MG63 (cell line): ENCODE results near the gene VWA8. TPM values are rescaled to one million over a fixed set of nuclear protein-coding genes. Genes with fewer than 3 reads are reported as not detected.
"Not testable (repeated sequence)": the region's sequence is repeated elsewhere in the genome, so short reads cannot be mapped to it uniquely, and the experiment has no call there.

Experiments used
- DNase-seq: peaks from one replicate; pipeline ENCODE4 v3.0.0-alpha.2; 2020
- H3K27me3 ChIP-seq: fragments of 250-450 bp; sonication (Bioruptor Pico); 2 replicates; pipeline ENCODE4 v1.5.1; 2020; ENCODE audit warnings: mild to moderate bottlenecking, moderate library complexity
- H3K36me3 ChIP-seq: fragments of 250-450 bp; sonication (Bioruptor Pico); 2 replicates; pipeline ENCODE4 v1.5.1; 2020; ENCODE audit warnings: mild to moderate bottlenecking, moderate library complexity
- H3K4me3 ChIP-seq: fragments of 250-450 bp; sonication (Bioruptor Pico); 2 replicates; pipeline ENCODE4 v1.5.1; 2020; ENCODE audit warnings: mild to moderate bottlenecking, moderate library complexity
- H3K9me3 ChIP-seq: fragments of 250-450 bp; sonication (Bioruptor Pico); 2 replicates; pipeline ENCODE4 v1.5.1; 2020; ENCODE audit warnings: mild to moderate bottlenecking, moderate library complexity
- total RNA-seq: library from RNA; depleted of rRNA; stranded (reverse); fragments of >200 nt; shearing (Covaris generic); gene quantifications from 2 replicates; pipeline ENCODE4 v1.2.3, GENCODE V29; 2014; ENCODE audit warnings: low replicate concordance

The VWA8 gene
- total RNA-seq, 1 experiment from 2014 or later, result 10.5 TPM

DNA sequence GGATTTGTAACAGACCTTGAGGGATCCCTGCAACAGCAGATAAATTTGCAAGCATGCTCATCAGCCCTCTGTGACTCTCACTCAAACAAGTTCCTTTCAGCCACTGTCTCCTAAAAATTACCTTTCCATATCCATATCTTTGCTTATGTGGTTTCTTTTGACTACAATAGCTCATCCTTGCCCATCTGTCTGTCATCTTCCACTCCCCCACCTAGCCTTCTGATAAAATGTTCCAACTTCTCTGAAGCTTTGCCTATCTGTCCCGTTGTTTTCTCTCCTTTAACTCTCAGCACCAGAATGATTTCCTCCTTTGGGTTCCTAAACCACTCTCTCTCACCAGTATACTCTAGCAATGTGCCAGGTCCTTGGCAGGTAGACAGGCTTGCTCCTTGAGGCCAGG, 194.5 kb downstream of the VWA8 start:
- H3K27me3 ChIP-seq, result no peaks in the 10 kb centered on the region
- DNase-seq, result no peak
- H3K9me3 ChIP-seq, result no peaks in the 10 kb centered on the region
- no peaks in the 10 kb centered on the region for H3K36me3 ChIP-seq
- no peak overlapping the region for H3K4me3 ChIP-seq

- H3K27me3 ChIP-seq, result no peaks in the 10 kb centered on the region
- no peak for DNase-seq
- no peak overlapping the region for H3K4me3 ChIP-seq
- H3K9me3 ChIP-seq, result no peaks in the 10 kb centered on the region
- no peaks in the 10 kb centered on the region for H3K36me3 ChIP-seq
These were observed 195.1 kb downstream of the VWA8 start for GRCh38 chr13:41765813-41766212.

- H3K9me3 ChIP-seq, result no peaks in the 10 kb centered on the region
- DNase-seq, result no peak
- H3K4me3 ChIP-seq, result no peak overlapping the region
- no peaks in the 10 kb centered on the region for H3K36me3 ChIP-seq
- no peaks in the 10 kb centered on the region for H3K27me3 ChIP-seq
These were observed 195.9 kb downstream of the VWA8 start for GRCh38 chr13:41765020-41765419.

- H3K36me3 ChIP-seq, result no peaks in the 10 kb centered on the region
- no peak for DNase-seq
- H3K4me3 ChIP-seq, result no peak overlapping the region
- no peaks in the 10 kb centered on the region for H3K9me3 ChIP-seq
- H3K27me3 ChIP-seq, result no peaks in the 10 kb centered on the region
These were observed 196.4 kb downstream of the VWA8 start for GRCh38 chr13:41764558-41764957.

GRCh38 chr13:41763782-41764181, 197.1 kb downstream of the VWA8 start:
- H3K4me3 ChIP-seq, result no peak overlapping the region
- no peaks in the 10 kb centered on the region for H3K36me3 ChIP-seq
- H3K27me3 ChIP-seq, result no peaks in the 10 kb centered on the region
- DNase-seq, result no peak
- no peaks in the 10 kb centered on the region for H3K9me3 ChIP-seq

DNA sequence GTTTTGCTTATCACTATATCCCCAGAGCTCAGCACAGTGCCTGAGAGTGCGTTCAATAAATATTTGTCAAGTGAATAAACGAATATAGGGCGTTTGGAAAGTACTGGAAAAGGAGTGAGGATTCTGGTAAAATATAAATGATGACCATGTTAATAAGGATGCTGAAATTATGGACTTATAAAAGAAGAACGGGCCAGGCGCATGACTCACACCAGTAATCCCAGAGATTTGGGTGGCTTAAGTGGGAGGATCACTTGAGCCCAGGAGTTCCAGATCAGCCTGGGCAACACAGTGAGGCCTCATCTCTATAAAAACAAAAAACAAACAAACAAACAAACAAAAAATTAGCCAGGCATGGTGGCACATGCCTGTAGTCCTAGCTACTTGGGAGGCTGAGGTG, 198.1 kb downstream of the VWA8 start:
- Histone ChIP-seq H3K9me3 (no peaks in the 10 kb centered on the region), H3K36me3 (no peaks in the 10 kb centered on the region; the same call in 1 of the 2 replicates), H3K4me3 (no peak overlapping the region), H3K27me3 (no peaks in the 10 kb centered on the region)
- no peak for DNase-seq

GRCh38 chr13:41756198-41756880, 204.6 kb downstream of the VWA8 start:
- Histone ChIP-seq H3K9me3 (no peaks in the 10 kb centered on the region), H3K4me3 (no peak overlapping the region), H3K36me3 (no peaks in the 10 kb centered on the region; the same call in 1 of the 2 replicates), H3K27me3 (no peaks in the 10 kb centered on the region)
- DNase-seq, result no peak

DNA sequence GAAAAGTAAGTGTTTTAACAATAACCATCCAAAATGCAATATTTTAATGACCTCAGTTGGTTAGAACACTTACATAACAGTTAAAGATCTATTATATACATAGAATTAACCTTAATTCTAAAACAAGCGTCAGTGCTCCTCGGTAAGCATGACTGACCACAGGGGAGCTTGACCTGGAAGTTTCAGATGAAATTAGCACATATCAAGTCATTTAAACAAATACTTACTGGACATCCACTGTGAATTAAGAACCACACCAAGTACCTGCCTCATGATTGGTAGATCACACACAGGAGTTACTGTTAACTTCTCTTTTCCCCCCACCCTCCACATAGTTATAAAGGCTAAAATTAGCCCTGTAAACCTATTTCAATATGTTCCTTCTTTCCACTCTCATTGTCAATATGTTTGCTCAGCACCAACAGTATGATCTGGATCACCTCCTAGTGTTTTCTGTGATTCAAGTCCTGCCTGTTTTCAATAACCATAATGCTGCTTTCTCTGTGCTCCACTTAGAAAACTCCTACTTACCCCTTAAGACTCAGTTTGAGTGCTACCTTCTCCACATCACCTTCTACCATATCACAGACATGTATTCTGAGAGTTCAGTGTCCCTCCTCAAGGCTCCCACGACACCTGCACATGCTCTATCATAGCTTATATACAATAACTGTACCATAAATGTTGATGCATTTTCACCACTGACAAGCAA, 209.0 kb downstream of the VWA8 start:
- no peak for DNase-seq
- Histone ChIP-seq H3K9me3 (no peaks in the 10 kb centered on the region), H3K27me3 (no peaks in the 10 kb centered on the region), H3K4me3 (no peak overlapping the region), H3K36me3 (peaks cover 8% of the 10 kb centered on the region)

DNA sequence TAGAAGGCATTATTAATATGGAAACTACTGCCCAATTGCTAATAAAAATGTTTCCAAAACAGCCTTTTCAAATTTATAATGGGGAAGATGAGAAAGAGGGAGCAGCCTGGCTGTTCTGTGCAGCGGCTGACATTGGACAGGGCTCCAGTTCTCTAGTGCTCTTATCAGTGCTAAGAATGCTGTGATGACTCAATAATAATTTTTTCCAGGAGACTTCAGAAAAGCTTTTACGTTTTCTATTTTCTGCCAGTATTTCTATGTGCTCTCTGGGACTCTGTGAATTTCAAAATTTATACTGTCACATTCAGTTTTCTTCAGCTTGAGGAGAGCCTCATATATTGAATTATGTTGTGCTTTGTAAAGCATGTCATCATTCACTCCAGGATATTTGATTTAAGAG, 209.6 kb downstream of the VWA8 start:
- peak; percentile 5 for DNase-seq
- Histone ChIP-seq H3K36me3 (peaks cover 10% of the 10 kb centered on the region), H3K4me3 (no peak overlapping the region)

DNA sequence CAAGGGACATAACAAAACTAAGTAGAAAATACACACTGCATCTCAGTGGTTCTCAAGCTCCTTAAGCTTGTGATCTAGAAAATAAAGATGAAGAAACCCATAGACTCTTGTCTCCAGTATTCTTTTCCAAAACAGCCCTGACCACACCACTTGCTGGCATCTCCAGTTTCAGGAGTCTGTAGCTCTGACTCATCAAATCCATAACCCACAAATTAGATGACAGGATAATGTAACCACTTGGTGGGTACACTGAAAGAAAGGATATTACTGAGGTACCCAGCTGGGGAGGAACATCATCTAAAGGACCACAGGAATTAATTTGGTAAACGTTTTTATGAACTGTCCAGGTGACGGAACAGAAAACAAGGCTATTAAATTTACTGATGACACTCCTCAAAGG, 214.7 kb downstream of the VWA8 start:
- Histone ChIP-seq H3K36me3 (peaks cover 10% of the 10 kb centered on the region), H3K27me3 (no peaks in the 10 kb centered on the region), H3K9me3 (no peaks in the 10 kb centered on the region), H3K4me3 (no peak overlapping the region)
- peak; percentile 55 for DNase-seq

More for the DNA sequence above, 209.6 kb downstream of the VWA8 start:
- Histone ChIP-seq H3K9me3 (no peaks in the 10 kb centered on the region), H3K27me3 (no peaks in the 10 kb centered on the region)

DNA sequence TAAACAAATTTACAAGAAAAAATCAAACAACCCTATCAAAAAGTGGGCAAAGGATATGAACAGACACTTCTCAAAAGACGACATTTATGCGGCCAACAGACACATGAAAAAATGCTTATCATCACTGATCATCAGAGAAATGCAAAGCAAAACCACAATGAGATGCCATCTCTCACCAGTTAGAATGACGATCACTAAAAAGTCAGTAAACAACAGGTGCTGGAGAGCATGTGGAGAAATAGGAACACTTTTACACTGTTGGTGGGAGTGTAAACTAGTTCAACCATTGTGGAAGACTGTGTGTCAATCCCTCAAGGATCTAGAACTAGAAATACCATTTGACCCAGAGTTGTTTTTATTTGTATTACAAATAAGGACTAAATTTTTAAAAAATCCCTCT, 215.4 kb downstream of the VWA8 start:
- not testable (repeated sequence) for H3K9me3 ChIP-seq, H3K27me3 ChIP-seq, H3K4me3 ChIP-seq, DNase-seq, H3K36me3 ChIP-seq

DNA sequence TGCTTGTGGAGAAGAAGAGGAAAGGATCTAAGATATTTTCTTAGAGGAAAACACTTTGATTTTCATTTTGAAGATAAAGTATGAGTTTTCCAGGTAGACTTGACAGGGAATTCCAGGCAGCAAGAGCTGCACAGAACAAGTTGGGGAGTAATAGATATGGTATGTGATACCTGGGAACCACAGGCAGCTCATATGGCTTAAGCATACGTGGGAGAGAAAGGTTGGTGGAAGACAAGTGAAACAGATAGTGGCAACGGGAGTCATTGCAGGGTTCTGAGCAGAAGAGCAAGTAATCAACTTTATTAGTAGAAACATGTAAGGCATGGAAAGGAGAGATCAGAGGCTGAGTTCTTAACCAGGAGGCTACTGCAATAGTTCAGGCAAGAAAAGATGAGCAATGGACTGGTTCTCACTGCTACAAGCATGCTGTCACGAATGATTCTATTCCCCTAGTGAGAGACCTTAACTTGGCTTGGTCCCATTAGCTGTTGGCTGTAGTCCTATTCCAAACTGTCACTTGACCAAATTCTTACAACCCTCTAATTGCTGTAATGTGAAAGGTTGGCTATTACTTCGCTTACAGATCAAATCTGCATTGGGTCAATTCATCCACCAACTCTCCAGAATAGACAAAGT, 217.9 kb downstream of the VWA8 start:
- no peaks in the 10 kb centered on the region for H3K9me3 ChIP-seq
- no peak overlapping the region for H3K4me3 ChIP-seq
- no peaks in the 10 kb centered on the region for H3K27me3 ChIP-seq
- peaks cover 3% of the 10 kb centered on the region; the same call in 1 of the 2 replicates for H3K36me3 ChIP-seq
- DNase-seq, result no peak

DNA sequence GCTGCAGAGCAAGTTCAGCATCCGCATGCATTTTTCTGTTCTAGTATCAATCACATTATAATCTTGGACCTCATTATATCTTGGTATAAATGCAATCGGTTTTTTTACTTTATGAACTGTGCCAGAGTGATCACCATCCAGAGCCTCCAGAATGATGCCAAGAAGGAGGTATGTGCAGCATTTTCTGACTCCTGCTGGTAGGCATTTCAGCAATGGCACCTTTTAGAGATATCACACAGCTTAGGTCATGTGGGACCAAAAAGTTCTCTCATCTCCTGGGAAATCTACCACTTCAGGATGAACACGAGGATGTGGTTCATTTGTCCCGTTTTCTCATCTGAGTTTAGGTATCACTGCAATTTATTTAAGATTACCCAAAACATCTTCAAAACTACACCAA, 220.4 kb downstream of the VWA8 start:
- H3K9me3 ChIP-seq, result no peaks in the 10 kb centered on the region
- H3K36me3 ChIP-seq, result no peaks in the 10 kb centered on the region
- H3K4me3 ChIP-seq, result no peak overlapping the region
- DNase-seq, result no peak
- no peaks in the 10 kb centered on the region for H3K27me3 ChIP-seq

GRCh38 chr13:41722684-41723535, 238.0 kb downstream of the VWA8 start:
- no peak for DNase-seq

GRCh38 chr13:41720839-41721561, 239.9 kb downstream of the VWA8 start:
- Histone ChIP-seq H3K9me3 (no peaks in the 10 kb centered on the region), H3K27me3 (no peaks in the 10 kb centered on the region), H3K4me3 (no peak overlapping the region), H3K36me3 (peaks cover 2% of the 10 kb centered on the region; the same call in 1 of the 2 replicates)
- DNase-seq, result no peak

More at GRCh38 chr13:41722684-41723535, 238.0 kb downstream of the VWA8 start:
- peaks cover 2% of the 10 kb centered on the region; the same call in 1 of the 2 replicates for H3K36me3 ChIP-seq
- no peaks in the 10 kb centered on the region for H3K27me3 ChIP-seq
- no peak overlapping the region for H3K4me3 ChIP-seq
- no peaks in the 10 kb centered on the region for H3K9me3 ChIP-seq

- Histone ChIP-seq H3K9me3 (no peaks in the 10 kb centered on the region), H3K4me3 (no peak overlapping the region), H3K36me3 (peaks cover 2% of the 10 kb centered on the region; the same call in 1 of the 2 replicates), H3K27me3 (no peaks in the 10 kb centered on the region)
- DNase-seq, result no peak
These were observed 244.7 kb downstream of the VWA8 start for GRCh38 chr13:41716236-41716635.
